H9 (cell line): ENCODE results near the gene PRIMPOL. TPM values are rescaled to one million over a fixed set of nuclear protein-coding genes. Genes with fewer than 3 reads are reported as not detected.

Experiments used
- DNase-seq: peaks from one replicate; pipeline ENCODE4 v3.0.0-alpha.2; 2017
- H2AFZ ChIP-seq: one replicate; pipeline ENCODE4 v1.6.1; 2013; ENCODE audit warnings: mild to moderate bottlenecking, low read length, control low read depth, moderate library complexity
- H2AK5ac ChIP-seq: 2 replicates; pipeline ENCODE4 v1.6.1; 2013; ENCODE audit warnings: low read length, control low read depth, mixed read lengths; ENCODE audit not compliant: insufficient read length
- H2BK120ac ChIP-seq: one replicate; pipeline ENCODE4 v1.6.1; 2013; ENCODE audit warnings: low read depth, mild to moderate bottlenecking, low read length, control low read depth, inconsistent platforms; ENCODE audit not compliant: poor library complexity, severe bottlenecking
- H2BK12ac ChIP-seq: 2 replicates; pipeline ENCODE4 v1.6.1; 2013; ENCODE audit warnings: low read length, control low read depth, mixed read lengths, low read depth; ENCODE audit not compliant: insufficient read length
- H2BK15ac ChIP-seq: 2 replicates; pipeline ENCODE4 v1.6.1; 2013; ENCODE audit warnings: low read depth, low read length, control low read depth
- H2BK20ac ChIP-seq: one replicate; pipeline ENCODE4 v1.6.1; 2013; ENCODE audit warnings: low read depth, mild to moderate bottlenecking, low read length, control low read depth, inconsistent platforms; ENCODE audit not compliant: poor library complexity, severe bottlenecking
- H2BK5ac ChIP-seq: 2 replicates; pipeline ENCODE4 v1.6.1; 2013; ENCODE audit warnings: low read length, control low read depth, mixed read lengths; ENCODE audit not compliant: insufficient read length
- H3K14ac ChIP-seq: 2 replicates; pipeline ENCODE4 v1.6.1; 2013; ENCODE audit warnings: low read length, control low read depth; ENCODE audit not compliant: insufficient read depth
- H3K18ac ChIP-seq: 2 replicates; pipeline ENCODE4 v1.6.1; 2013; ENCODE audit warnings: low read depth, mild to moderate bottlenecking, mixed read lengths, low read length, control low read depth; ENCODE audit not compliant: insufficient read length
- H3K23ac ChIP-seq: 2 replicates; pipeline ENCODE4 v1.6.1; 2013; ENCODE audit warnings: low read length, control low read depth, mixed read lengths, low read depth; ENCODE audit not compliant: insufficient read length
- H3K23me2 ChIP-seq: 2 replicates; pipeline ENCODE4 v1.6.1; 2013; ENCODE audit warnings: low read depth, mild to moderate bottlenecking, mixed read lengths, low read length, control low read depth; ENCODE audit not compliant: insufficient read length, poor library complexity, severe bottlenecking
- H3K27ac ChIP-seq: 2 replicates; pipeline ENCODE4 v1.5.1; 2013; ENCODE audit warnings: low read length, control low read depth, mixed read lengths, low read depth; ENCODE audit not compliant: insufficient read length
- H3K27me3 ChIP-seq: 2 replicates; pipeline ENCODE4 v1.6.1; 2013; ENCODE audit warnings: low read length, control low read depth, inconsistent platforms; ENCODE audit not compliant: insufficient read depth
- H3K4ac ChIP-seq: 2 replicates; pipeline ENCODE4 v1.6.1; 2013; ENCODE audit warnings: low read depth, mild to moderate bottlenecking, control low read depth, inconsistent platforms, low read length, moderate library complexity
- H3K4me1 ChIP-seq: 2 replicates; pipeline ENCODE4 v1.6.1; 2013; ENCODE audit warnings: low read length, control low read depth, inconsistent platforms; ENCODE audit not compliant: insufficient read depth
- H3K4me2 ChIP-seq: 2 replicates; pipeline ENCODE4 v1.6.1; 2013; ENCODE audit warnings: low read length, control low read depth, mixed read lengths; ENCODE audit not compliant: insufficient read length, insufficient read depth
- H3K56ac ChIP-seq: 2 replicates; pipeline ENCODE4 v1.6.1; 2013; ENCODE audit warnings: low read depth, mild to moderate bottlenecking, mixed read lengths, low read length, control low read depth; ENCODE audit not compliant: insufficient read length
- H3K79me1 ChIP-seq: 2 replicates; pipeline ENCODE4 v1.6.1; 2013; ENCODE audit warnings: low read depth, mild to moderate bottlenecking, moderate library complexity, low read length, control low read depth, inconsistent platforms; ENCODE audit not compliant: insufficient read depth, poor library complexity, severe bottlenecking
- H3K79me2 ChIP-seq: 2 replicates; pipeline ENCODE4 v1.6.1; 2013; ENCODE audit warnings: low read length, control low read depth, inconsistent platforms; ENCODE audit not compliant: insufficient read depth
- H3K9ac ChIP-seq: 2 replicates; pipeline ENCODE4 v1.6.1; 2013; ENCODE audit warnings: low read length, control low read depth, mixed read lengths; ENCODE audit not compliant: insufficient read length; ENCODE audit errors: extremely low read depth
- H3K9me3 ChIP-seq: one replicate; pipeline ENCODE4 v1.6.1; 2013; ENCODE audit warnings: low read depth, low read length, inconsistent platforms; ENCODE audit not compliant: control insufficient read depth
- H3T11ph ChIP-seq: one replicate; pipeline ENCODE4 v1.6.1; 2013; ENCODE audit warnings: mild to moderate bottlenecking, low read length, control low read depth, inconsistent platforms
- H4K20me1 ChIP-seq: one replicate; pipeline ENCODE4 v1.6.1; 2013; ENCODE audit not compliant: control insufficient read depth, insufficient read length, insufficient read depth
- H4K5ac ChIP-seq: 2 replicates; pipeline ENCODE4 v1.6.1; 2013; ENCODE audit warnings: low read depth, mild to moderate bottlenecking, mixed read lengths, low read length, control low read depth; ENCODE audit not compliant: insufficient read length
- H4K8ac ChIP-seq: replicated peaks from 2 replicates; pipeline ENCODE4 v1.6.1; 2013; ENCODE audit warnings: low read length, control low read depth, mixed read lengths, low read depth; ENCODE audit not compliant: insufficient read length
- H4K91ac ChIP-seq: 2 replicates; pipeline ENCODE4 v1.6.1; 2013; ENCODE audit warnings: low read depth, mild to moderate bottlenecking, moderate library complexity, mixed read lengths, low read length, control low read depth; ENCODE audit not compliant: insufficient read length
- H3K27ac Mint-ChIP-seq, 3 experiments: 2 replicates in 2 of 3; 3 replicates in 1 of 3; pipeline ENCODE4 v1.8.0; 2020 to 2021; ENCODE audit warnings: mixed read lengths in 3 of 3, mild to moderate bottlenecking in 1 of 3, moderate library complexity in 1 of 3
- H3K27me3 Mint-ChIP-seq: 2 replicates; pipeline ENCODE4 v1.8.0; 2021; ENCODE audit warnings: low read depth, mild to moderate bottlenecking, moderate library complexity, mixed read lengths
- H3K36me3 Mint-ChIP-seq, 3 experiments: 2 replicates in 2 of 3; 3 replicates in 1 of 3; pipeline ENCODE4 v1.8.0; 2020 to 2021; ENCODE audit warnings: low read depth in 3 of 3, mixed read lengths in 3 of 3; ENCODE audit not compliant: insufficient read depth in 1 of 3
- H3K4me1 Mint-ChIP-seq, 2 experiments: 2 replicates each; pipeline ENCODE4 v1.8.0; 2020; ENCODE audit warnings: mixed read lengths in 2 of 2
- H3K4me3 Mint-ChIP-seq, 2 experiments: 2 replicates in 1 of 2; 3 replicates in 1 of 2; pipeline ENCODE4 v1.8.0; 2020 to 2021; ENCODE audit warnings: mild to moderate bottlenecking in 2 of 2, mixed read lengths in 2 of 2, moderate library complexity in 1 of 2
- H3K9me3 Mint-ChIP-seq, 2 experiments: 2 replicates in 1 of 2; 3 replicates in 1 of 2; pipeline ENCODE4 v1.8.0; 2020; ENCODE audit warnings: mild to moderate bottlenecking in 2 of 2, mixed read lengths in 2 of 2, moderate library complexity in 1 of 2
- WGBS: extraction: QIAGEN DNeasy Blood & Tissue Kit; methylation state at CpG from one replicate; pipeline ENCODE4 v1.1.7; 2013; ENCODE audit warnings: missing lambda C conversion rate, low lambda C conversion rate, mixed read lengths; ENCODE audit not compliant: insufficient read length; ENCODE audit errors: extremely low coverage; 5-methylcytosine and 5-hydroxymethylcytosine counted together
- total RNA-seq: library from RNA; stranded (reverse); gene quantifications from 2 replicates; pipeline ENCODE4 v1.2.1, GENCODE V29; 2021
- TF ChIP-seq, protein P1 (sequence below): fragments of 200-600 bp; sonication (generic); conservative IDR thresholded peaks from 3 replicates; pipeline ENCODE4 v1.8.0; 2021; ENCODE audit warnings: antibody characterized with exemption, mild to moderate bottlenecking

PRIMPOL gene
- total RNA-seq, 1 experiment from 2014 or later, result 4.9 TPM

DNA sequence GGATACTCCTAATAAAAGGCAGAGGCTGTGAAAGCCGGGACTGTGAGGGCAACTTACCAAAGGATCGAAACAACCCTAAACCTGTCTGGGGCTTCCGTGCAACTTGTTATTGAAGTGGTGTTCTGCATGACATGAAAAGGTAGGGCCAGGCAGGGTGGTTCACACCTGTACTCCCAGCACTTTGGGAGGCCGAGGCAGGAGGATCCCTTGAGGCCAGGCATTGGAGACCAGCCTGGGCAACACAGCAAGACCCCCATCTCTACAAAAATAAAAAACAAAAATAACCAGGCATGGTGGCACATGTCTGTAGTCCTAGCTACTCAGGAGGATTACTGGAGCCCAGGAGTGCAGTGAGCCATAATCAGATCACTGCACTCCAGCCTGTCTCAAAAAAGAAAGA lies 12.6 kb upstream of the PRIMPOL start:
- Histone ChIP-seq H3K9me3 (no peaks in the 10 kb centered on the region), H3K9ac (no peak overlapping the region), H2AK5ac (no peak overlapping the region), H2BK15ac (no peak overlapping the region), H3K79me1 (no peaks in the 10 kb centered on the region), H3K4me1 (no peaks in the 10 kb centered on the region), H3T11ph (no peak overlapping the region), H3K27ac (no peak overlapping the region), H2BK120ac (no peak overlapping the region), H3K4me2 (no peak overlapping the region), H3K14ac (no peak overlapping the region), H2BK20ac (no peak overlapping the region), H2BK12ac (no peak overlapping the region), H3K27me3 (no peaks in the 10 kb centered on the region), H4K8ac (no peak overlapping the region), H3K23me2 (no peaks in the 10 kb centered on the region), H2AFZ (no peak overlapping the region), H3K4ac (no peak overlapping the region), H3K23ac (no peak overlapping the region), H3K79me2 (peaks cover 19% of the 10 kb centered on the region; the same call in 1 of the 2 replicates), H4K5ac (no peak overlapping the region), H2BK5ac (no peak overlapping the region), H4K20me1 (no peaks in the 10 kb centered on the region), H4K91ac (no peak overlapping the region), H3K18ac (no peak overlapping the region), H3K56ac (no peak overlapping the region)
- H3K27me3 Mint-ChIP-seq, result no peaks in the 10 kb centered on the region
- no CpG with 5 or more reads among the region's 4 CpGs for WGBS
- H3K36me3 Mint-ChIP-seq, result peaks cover 31 to 66% (median 63%) of the 10 kb centered on the region in 3 experiments; a peak in 6 of 7 replicates
- H3K4me1 Mint-ChIP-seq, result peaks cover 11 to 24% of the 10 kb centered on the region in 2 experiments
- no peak for DNase-seq
- H3K27ac Mint-ChIP-seq, result 0 out of 7 replicates have a peak overlapping the region, but pooled peaks of 1 of the 3 experiments have one; percentile 66
- TF ChIP-seq, protein P1, sequence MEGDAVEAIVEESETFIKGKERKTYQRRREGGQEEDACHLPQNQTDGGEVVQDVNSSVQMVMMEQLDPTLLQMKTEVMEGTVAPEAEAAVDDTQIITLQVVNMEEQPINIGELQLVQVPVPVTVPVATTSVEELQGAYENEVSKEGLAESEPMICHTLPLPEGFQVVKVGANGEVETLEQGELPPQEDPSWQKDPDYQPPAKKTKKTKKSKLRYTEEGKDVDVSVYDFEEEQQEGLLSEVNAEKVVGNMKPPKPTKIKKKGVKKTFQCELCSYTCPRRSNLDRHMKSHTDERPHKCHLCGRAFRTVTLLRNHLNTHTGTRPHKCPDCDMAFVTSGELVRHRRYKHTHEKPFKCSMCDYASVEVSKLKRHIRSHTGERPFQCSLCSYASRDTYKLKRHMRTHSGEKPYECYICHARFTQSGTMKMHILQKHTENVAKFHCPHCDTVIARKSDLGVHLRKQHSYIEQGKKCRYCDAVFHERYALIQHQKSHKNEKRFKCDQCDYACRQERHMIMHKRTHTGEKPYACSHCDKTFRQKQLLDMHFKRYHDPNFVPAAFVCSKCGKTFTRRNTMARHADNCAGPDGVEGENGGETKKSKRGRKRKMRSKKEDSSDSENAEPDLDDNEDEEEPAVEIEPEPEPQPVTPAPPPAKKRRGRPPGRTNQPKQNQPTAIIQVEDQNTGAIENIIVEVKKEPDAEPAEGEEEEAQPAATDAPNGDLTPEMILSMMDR, result no peak
- no peak overlapping the region for H3K4me3 Mint-ChIP-seq
- H3K9me3 Mint-ChIP-seq, result no peaks in the 10 kb centered on the region
